Umbilical cord (tissue), 2 donors: ENCODE data around the gene CPNE5. TPM values are rescaled to one million over a fixed set of nuclear protein-coding genes. Genes with fewer than 3 reads are reported as not detected.
"Not testable (repeated sequence)": the region's sequence is repeated elsewhere in the genome, so short reads cannot be mapped to it uniquely, and the experiment has no call there.

Source experiments
- DNase-seq: peaks from one replicate; pipeline ENCODE4 v3.0.0-alpha.2; 2015; ENCODE audit warnings: low spot score
- total RNA-seq: library from RNA; depleted of rRNA; stranded (reverse); fragments of >200 nt; gene quantifications from one replicate; pipeline ENCODE4 v1.2.3, GENCODE V29; 2014; ENCODE audit warnings: low replicate concordance; ENCODE audit not compliant: insufficient read depth

CPNE5 gene
- total RNA-seq, 1 donor from 2014 or later: 16.9 TPM

DNA sequence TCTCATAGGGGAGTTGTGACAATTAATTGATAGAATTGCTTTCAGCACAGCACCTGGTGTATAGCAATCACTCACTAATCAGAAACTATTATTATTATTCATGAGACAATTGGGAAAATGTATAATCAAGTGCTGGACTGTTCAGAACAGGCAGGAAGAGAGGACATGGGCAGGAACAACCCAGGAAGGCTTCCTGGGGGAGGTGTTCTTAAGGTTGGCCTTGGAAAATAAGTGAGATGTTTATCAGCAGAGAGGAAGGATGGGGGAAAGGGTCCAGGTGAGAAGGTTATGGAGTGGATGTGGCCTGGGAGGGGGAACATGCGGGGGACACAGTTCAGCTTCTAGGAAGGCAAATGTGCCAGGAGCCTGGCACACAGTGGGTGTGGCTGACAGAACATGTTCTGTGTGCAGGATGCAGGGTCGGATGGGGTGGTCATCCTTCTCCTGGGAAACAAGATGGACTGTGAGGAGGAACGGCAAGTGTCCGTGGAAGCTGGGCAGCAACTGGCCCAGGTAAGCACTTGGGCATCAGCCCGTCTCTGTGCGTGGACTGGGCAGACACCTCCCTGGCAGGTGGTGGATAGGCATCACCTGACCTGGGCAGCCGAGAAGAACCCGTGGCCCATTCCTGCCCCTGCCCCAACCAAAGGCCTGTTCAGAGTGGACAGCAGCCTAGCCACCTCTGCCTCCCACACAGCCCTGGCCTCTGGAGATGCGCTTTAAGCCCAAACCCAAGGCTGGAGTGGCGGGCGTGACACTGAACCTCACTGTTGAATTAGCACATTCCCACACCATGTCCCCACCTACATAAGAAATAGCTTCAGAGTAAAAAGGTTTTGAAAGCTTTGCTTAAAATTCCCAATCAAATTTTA is 110.7 kb downstream of the CPNE5 start:
- no peak for DNase-seq

DNA sequence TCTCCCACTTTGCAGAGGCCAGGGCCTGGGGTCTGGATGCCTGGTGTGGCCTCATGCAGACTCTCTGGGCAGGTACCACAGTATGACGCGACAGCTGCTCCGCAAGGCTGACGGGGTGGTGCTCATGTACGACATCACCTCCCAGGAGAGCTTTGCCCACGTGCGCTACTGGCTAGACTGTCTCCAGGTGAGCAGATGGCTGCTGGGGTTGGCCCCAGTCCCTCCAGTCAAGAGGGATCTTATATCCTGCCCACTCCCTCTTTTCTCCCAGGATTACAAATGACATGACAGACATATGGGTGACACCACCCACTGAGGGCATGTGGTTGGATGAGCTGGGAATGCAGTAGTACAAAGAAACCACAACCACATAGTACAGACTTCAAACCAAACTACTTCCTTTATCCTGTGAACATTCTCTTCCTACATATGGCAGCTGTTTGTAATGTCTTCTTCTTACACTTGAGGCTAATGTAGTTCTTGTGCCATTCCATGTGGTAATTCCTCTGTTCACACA is 111.7 kb downstream of the CPNE5 start:
- DNase-seq: no peak

- DNase-seq: no peak
Measured at GRCh38 chr6:36725581-36725980, 113.7 kb downstream of the CPNE5 start.

- DNase-seq: peak; percentile 43
Measured at GRCh38 chr6:36724514-36725390, 114.5 kb downstream of the CPNE5 start.

- DNase-seq: not testable (repeated sequence)
Measured at GRCh38 chr6:36723992-36724391, 115.3 kb downstream of the CPNE5 start.

DNA sequence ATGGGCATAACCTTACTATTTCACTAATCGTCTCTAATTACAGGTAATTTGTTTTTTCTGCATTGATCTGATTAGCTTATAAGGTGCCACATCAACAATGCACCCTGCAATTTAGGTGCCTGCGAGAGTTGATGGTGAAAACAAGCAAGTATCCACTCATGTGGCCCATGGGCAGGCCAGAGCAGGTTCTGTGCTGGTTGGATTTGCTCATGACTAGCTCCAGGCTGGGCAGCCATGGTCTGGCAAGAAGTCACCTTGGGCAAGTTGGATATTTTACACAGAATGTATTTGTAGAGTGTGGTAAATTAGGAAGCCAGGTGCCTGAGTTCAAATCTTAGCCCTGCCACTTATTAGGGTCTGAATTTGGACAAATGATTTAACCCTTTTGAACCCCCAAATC is 116.4 kb downstream of the CPNE5 start:
- DNase-seq: no peak

DNA sequence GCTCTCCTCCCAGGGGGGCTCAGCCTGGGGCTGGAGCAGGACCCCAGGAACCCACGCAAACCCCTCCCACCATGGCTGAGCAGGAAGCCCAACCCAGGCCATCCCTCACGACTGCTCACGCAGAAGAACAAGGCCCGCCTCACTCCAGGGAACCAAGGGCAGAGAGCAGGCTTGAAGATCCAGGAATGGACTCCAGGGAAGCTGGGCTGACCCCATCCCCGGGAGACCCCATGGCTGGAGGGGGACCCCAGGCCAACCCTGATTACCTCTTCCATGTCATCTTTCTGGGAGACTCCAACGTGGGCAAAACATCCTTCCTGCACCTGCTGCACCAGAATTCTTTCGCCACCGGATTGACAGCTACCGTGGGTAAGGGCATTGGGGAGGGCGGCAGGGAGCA is 116.9 kb downstream of the CPNE5 start:
- no peak for DNase-seq

GRCh38 chr6:36721369-36722140 is 117.7 kb downstream of the CPNE5 start:
- DNase-seq: no peak

DNA sequence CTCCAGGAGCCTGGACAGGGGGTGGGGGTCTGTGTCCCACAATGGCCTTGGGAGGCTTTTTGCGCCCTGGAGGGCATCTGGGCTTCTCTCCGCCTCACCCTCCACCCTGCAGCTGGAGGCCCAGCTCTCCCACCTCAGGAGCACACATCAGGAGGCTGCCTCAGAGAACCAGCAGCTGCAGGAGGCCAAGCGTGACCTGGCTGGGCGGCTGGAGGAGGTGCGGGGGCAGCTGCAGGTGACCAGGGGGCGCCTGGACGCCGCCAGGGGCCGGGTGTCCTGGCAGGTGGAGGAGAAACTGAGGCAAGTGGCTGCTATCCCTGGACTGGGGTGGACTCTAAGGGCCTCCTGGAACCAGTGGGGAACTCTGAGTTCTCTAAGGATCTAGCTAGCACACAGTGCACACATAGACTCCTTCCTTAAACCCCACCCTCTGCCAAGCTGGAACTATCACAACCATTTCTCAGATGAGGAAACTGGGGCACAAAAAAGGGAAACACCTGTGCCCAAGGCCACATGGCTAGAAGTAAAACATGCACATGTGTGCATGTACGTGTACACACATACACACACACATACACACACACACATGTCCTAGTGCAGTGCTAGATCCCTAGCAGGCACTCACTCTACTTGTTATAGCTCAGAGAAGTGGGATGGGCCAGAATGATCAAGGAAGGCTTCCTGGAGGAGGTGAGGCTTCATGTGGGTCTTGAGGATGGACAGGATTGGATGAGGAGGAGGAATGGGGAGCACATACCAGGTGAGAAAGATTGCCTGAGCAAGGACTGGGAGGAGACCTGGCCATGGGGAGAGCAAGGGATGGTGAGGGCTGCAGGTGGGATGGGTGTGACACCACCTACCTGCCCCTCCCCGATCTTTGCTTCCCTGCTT is 118.7 kb downstream of the CPNE5 start:
- no peak for DNase-seq

DNA sequence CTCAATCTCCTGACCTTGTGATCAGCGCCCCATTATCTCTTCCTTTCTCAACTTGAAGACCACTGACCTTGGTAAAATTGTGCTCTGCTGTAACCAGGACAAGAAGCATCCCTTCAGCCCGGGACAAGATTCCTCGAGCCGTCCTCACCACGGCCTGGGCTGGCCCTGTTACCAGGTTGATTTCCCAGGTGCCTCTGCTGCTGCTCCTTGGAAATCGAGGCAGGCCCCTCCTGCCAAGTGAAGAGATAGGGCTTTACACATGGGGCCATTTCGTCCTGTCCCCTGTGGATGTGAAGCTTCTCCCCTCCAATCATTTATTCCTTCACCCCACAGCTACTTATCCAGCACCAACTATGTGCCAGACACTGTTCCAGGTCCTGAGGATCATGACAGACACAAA is 120.1 kb downstream of the CPNE5 start:
- DNase-seq: no peak

- no peak for DNase-seq
Measured at GRCh38 chr6:36718560-36718959, 120.7 kb downstream of the CPNE5 start.

GRCh38 chr6:36717871-36718540 is 121.2 kb downstream of the CPNE5 start:
- DNase-seq: no peak

DNA sequence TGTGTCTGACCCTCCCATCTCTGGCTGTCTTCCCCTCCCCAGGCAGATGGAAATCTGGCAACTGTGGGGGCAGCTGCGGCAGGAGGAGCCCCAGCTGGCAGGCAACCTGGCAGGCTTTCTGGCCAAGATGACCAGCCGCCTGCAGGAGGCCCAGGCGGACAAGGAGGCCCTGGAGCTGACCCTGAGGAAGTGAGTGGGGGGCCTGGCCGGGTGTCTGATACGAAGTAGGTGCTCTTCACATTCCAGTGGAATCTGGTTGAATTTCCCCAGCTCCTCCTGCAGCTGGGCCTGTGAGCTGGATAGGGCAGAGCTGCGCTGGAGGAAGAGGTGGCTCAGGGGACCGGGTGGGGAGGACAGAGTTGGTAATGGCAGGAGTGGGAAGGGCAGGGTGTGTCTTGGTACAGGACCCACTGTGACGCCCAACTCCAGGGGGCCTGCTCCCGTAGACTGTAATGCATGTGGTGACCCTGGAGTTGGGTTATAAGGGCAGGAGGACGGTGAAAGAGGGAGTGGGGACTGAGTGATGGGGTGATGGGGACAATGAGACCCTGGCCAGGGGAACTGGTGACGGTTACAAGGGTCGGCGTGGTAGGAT is 121.9 kb downstream of the CPNE5 start:
- no peak for DNase-seq

DNA sequence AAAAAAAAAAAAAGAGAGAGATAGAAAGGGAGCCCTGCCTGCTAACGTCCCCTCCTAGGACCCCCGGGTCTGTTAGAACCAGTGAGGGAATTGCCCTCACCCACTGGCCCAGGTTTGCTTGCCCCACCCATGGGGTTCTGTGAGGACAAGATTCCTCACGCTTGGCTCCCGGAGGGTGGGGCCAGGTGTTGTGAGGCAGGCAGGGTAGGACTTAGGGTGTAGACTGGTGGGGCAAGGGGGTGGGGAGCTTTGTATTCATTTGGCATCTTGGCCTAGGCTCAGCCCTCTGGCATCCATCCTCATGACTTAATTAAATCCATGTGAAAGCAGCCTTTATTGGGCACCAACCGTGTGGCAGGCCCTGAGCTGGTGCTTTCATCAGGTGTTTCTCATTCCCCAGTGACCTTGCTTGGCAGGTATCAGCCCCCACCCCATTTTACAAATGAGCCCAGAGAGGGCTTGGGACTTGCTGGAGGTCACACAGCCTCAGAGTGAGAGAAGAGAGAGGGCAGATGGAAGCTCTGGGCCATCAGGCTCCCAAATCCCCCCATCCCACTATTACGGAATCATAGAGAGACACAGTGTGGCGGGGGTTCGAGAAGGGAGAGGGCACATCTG is 122.7 kb downstream of the CPNE5 start:
- no peak for DNase-seq

DNA sequence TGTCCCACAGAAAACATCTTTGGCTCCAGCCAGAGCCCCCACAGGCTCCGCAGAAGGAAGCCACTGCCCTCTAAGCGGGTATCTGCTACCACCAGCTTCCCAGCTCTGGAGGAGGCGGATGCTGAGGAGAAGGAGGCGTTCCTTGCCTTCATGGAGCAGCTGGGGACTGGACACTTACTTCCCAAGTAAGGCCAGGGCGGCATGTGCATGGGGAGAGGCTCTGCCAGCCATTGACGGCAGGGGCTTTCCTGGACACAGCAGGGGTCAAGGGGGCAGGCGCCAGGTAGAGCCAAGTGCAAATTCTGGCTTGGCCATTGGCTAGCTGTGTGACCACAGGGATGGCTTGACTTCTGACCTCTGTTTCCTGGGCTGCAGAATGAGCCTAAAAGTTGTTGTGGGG is 123.8 kb downstream of the CPNE5 start:
- DNase-seq: no peak

DNA sequence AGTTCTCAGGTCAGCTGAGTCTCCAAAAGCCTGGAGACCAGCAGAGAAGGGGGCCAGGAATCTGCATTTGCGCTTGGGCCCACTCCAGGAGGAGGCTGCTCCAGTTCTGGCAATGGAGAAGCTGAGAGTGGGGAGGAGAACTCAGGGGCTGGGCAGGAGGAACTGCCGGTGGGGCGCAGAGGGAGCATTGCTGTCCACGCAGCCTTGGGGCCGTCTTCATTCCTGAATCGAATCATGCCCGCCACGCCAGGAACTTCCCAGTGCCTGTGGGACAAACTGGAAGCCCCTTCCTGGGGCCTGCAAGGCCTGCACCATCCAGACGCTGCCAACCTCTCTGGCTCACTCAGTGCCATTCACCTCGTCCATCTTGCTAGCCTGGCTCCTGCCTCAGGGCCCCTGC is 124.7 kb downstream of the CPNE5 start:
- no peak for DNase-seq

DNA sequence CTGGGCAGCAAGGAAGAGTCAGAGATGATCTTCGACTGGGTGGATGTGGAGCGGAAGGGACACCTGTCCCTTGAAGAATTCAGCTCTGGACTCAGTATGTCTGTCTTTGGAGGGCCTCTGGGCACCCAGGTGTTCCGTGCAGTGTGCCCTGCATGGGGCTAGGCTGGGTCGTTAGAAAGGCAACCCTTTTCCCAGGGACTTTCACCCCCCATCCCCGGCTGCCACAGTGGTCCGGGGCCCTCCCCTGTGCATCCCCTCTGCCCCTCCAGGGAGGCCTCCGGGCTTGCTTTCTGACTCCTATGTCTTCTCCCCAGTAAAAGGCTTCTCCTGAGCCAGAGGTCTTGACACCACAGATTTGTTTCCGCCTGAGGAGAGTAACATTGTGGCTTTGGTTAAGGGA is 125.4 kb downstream of the CPNE5 start:
- no peak for DNase-seq

GRCh38 chr6:36712816-36713215 is 126.4 kb downstream of the CPNE5 start:
- DNase-seq: no peak

GRCh38 chr6:36706339-36706738 is 132.9 kb downstream of the CPNE5 start:
- no peak for DNase-seq
